ENCODE measurements around the gene TBC1D14.

DNA sequence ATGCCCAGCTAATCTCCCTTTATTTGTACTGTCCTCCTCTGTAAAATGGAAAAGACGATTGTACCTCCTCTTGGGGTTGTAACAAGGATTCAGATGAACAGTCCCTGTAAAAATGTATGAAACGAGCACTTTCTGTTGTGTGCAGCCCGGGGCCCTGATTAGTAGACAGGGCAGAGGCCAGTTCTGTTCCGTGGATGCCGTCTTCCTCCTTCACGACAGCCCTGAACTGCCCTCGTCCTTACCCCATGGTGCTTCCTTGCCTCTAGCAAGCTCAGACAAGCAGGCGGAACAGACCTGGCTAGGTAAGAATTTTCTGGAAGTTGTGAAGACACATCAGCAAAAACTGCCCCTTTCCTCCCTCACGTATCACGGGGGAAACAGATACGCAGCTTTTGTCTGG lies 111.2 kb downstream of the TBC1D14 start:
- TF ChIP-seq, protein P1, sequence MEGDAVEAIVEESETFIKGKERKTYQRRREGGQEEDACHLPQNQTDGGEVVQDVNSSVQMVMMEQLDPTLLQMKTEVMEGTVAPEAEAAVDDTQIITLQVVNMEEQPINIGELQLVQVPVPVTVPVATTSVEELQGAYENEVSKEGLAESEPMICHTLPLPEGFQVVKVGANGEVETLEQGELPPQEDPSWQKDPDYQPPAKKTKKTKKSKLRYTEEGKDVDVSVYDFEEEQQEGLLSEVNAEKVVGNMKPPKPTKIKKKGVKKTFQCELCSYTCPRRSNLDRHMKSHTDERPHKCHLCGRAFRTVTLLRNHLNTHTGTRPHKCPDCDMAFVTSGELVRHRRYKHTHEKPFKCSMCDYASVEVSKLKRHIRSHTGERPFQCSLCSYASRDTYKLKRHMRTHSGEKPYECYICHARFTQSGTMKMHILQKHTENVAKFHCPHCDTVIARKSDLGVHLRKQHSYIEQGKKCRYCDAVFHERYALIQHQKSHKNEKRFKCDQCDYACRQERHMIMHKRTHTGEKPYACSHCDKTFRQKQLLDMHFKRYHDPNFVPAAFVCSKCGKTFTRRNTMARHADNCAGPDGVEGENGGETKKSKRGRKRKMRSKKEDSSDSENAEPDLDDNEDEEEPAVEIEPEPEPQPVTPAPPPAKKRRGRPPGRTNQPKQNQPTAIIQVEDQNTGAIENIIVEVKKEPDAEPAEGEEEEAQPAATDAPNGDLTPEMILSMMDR (IDR thresholded peaks at IDR 0.05): no peak
- TF ChIP-seq POLR2A (IDR thresholded peaks at IDR 0.05): no peak

All from right lobe of liver (tissue), 4 donors.